Testis (tissue), 3 donors: ENCODE results near the gene CDH4. TPM values are rescaled to one million over a fixed set of nuclear protein-coding genes. Genes with fewer than 3 reads are reported as not detected.

Source experiments
- DNase-seq: peaks from one replicate; pipeline ENCODE4 v3.0.0-alpha.2; 2019
- H3K27ac ChIP-seq, 2 donors: fragments of 200-600 bp; sonication (generic); one replicate each; pipeline ENCODE4 v1.5.1; 2019
- H3K27me3 ChIP-seq: fragments of 200-600 bp; sonication (generic); one replicate; pipeline ENCODE4 v1.5.1; 2019
- H3K36me3 ChIP-seq: fragments of 200-600 bp; sonication (generic); one replicate; pipeline ENCODE4 v1.5.1; 2017; ENCODE audit warnings: low read depth; ENCODE audit errors: missing control alignments
- H3K4me1 ChIP-seq: fragments of 200-600 bp; sonication (generic); one replicate; pipeline ENCODE4 v1.5.1; 2019
- H3K4me3 ChIP-seq, 2 donors: fragments of 200-600 bp; sonication (generic); one replicate each; pipeline ENCODE4 v1.5.1; 2017 to 2019
- H3K9me3 ChIP-seq: fragments of 200-600 bp; sonication (generic); one replicate; pipeline ENCODE4 v1.5.1; 2017
- CTCF ChIP-seq, 3 experiments: fragments of 450-650 bp in 2 of 3; fragments of 200-600 bp in 1 of 3; sonication (generic) in 1 of 3; IDR thresholded peaks; one replicate each; pipeline ENCODE4 v1.5.1; 2016 to 2019; ENCODE audit warnings: antibody characterized with exemption in 3 of 3, mild to moderate bottlenecking in 2 of 3, moderate library complexity in 1 of 3
- POLR2A ChIP-seq: fragments of 450-650 bp; IDR thresholded peaks from one replicate; pipeline ENCODE4 v1.6.1; 2017; ENCODE audit warnings: antibody characterized with exemption, mild to moderate bottlenecking, moderate library complexity
- WGBS, 2 donors: methylation state at CpG; one replicate each; pipeline ENCODE4 v1.1.5; 2018; 5-methylcytosine and 5-hydroxymethylcytosine counted together
- intact Hi-C: fragments of 100-400 bp; cut with DNase I; formaldehyde crosslinking; loops from one replicate; pipeline ENCODE4 v1.15.1; 2023; ENCODE audit warnings: low total_unique reads
- polyA plus RNA-seq: library from polyadenylated mRNA; stranded (reverse); fragments of 350-450 nt; fragmentation: Illumina TruSeq; extraction: RNeasy Lipid Tissue Mini Kit (QIAGEN cat#74804); gene quantifications from one replicate; pipeline ENCODE4 v1.2.3, GENCODE V29; 2014; ENCODE audit warnings: low read depth, low replicate concordance; ENCODE audit not compliant: insufficient read depth
- total RNA-seq, 2 donors: library from RNA; depleted of rRNA; stranded (reverse); fragments of >200 nt; gene quantifications; one replicate each; pipeline ENCODE4 v1.2.3, GENCODE V29; 2016

Gene CDH4
- total and polyA plus RNA-seq, 3 donors from 2014 or later, result 1.4 to 3.3 (median 1.9) TPM

GRCh38 chr20:61560361-61560853 is 308.3 kb downstream of the CDH4 start:
- no peaks in the 10 kb centered on the region for H3K9me3 ChIP-seq
- intact Hi-C loops, result no loop called here
- H3K27ac ChIP-seq, result no peak overlapping the region
- H3K4me1 ChIP-seq, result no peaks in the 10 kb centered on the region
- 66 to 82% methylated on average over 5 to 14 of the region's 15 CpGs for WGBS, 2 donors
- TF ChIP-seq POLR2A (no peak), CTCF (IDR thresholded peaks at IDR 0.05) (no peak)
- no peak overlapping the region for H3K4me3 ChIP-seq
- H3K27me3 ChIP-seq, result no peaks in the 10 kb centered on the region
- no peak for DNase-seq
- H3K36me3 ChIP-seq, result no peaks in the 10 kb centered on the region

GRCh38 chr20:61561111-61561830 is 309.2 kb downstream of the CDH4 start:
- Histone ChIP-seq H3K4me3 (no peak overlapping the region), H3K27ac (no peak overlapping the region), H3K27me3 (no peaks in the 10 kb centered on the region), H3K36me3 (no peaks in the 10 kb centered on the region), H3K4me1 (no peaks in the 10 kb centered on the region), H3K9me3 (no peaks in the 10 kb centered on the region)
- 92% methylated on average over 9 to 10 of the region's 10 CpGs for WGBS, 2 donors
- no peak for DNase-seq
- intact Hi-C loops, result no loop called here
- TF ChIP-seq CTCF (IDR thresholded peaks at IDR 0.05) (no peak), POLR2A (no peak)

GRCh38 chr20:61562491-61562890 is 310.4 kb downstream of the CDH4 start:
- DNase-seq, result no peak
- Histone ChIP-seq H3K4me1 (peaks cover 4% of the 10 kb centered on the region), H3K4me3 (no peak overlapping the region), H3K27ac (no peak overlapping the region), H3K27me3 (no peaks in the 10 kb centered on the region), H3K36me3 (no peaks in the 10 kb centered on the region), H3K9me3 (no peaks in the 10 kb centered on the region)
- WGBS, 2 donors, result 88 to 91% methylated on average over 8 of the region's 8 CpGs
- intact Hi-C loops, result no loop called here
- TF ChIP-seq POLR2A, result no peak
- TF ChIP-seq CTCF (IDR thresholded peaks at IDR 0.05), result no peak

- no peaks in the 10 kb centered on the region for H3K9me3 ChIP-seq
- no peak overlapping the region for H3K27ac ChIP-seq
- intact Hi-C loops, result no loop called here
- H3K36me3 ChIP-seq, result no peaks in the 10 kb centered on the region
- 80 to 93% methylated on average over 6 to 16 of the region's 16 CpGs for WGBS, 2 donors
- peaks cover 4% of the 10 kb centered on the region for H3K4me1 ChIP-seq
- H3K4me3 ChIP-seq, result no peak overlapping the region
- DNase-seq, result no peak
- H3K27me3 ChIP-seq, result no peaks in the 10 kb centered on the region
- TF ChIP-seq CTCF (IDR thresholded peaks at IDR 0.05), result no peak
- no peak for TF ChIP-seq POLR2A
Measured at GRCh38 chr20:61562897-61563504, 310.9 kb downstream of the CDH4 start.
